GM12878 (cell line): ENCODE measurements around the gene NARF. TPM values are rescaled to one million over a fixed set of nuclear protein-coding genes. Genes with fewer than 3 reads are reported as not detected.

Experiments used
- ATF2 ChIP-seq: IDR thresholded peaks from 2 replicates; pipeline ENCODE4 v1.6.1; 2012; ENCODE audit warnings: low read length, inconsistent platforms
- BACH1 ChIP-seq: fragments of 450-650 bp; IDR thresholded peaks from 2 replicates; pipeline ENCODE4 v1.6.1; 2017; ENCODE audit warnings: mild to moderate bottlenecking, borderline replicate concordance
- BMI1 ChIP-seq: fragments of 450-650 bp; IDR thresholded peaks from 2 replicates; pipeline ENCODE4 v1.6.1; 2016; ENCODE audit warnings: mild to moderate bottlenecking, moderate library complexity, borderline replicate concordance
- FOXK2 ChIP-seq: fragments of 450-650 bp; IDR thresholded peaks from 2 replicates; pipeline ENCODE4 v1.6.1; 2017; ENCODE audit warnings: mild to moderate bottlenecking, moderate library complexity
- NFIC ChIP-seq: IDR thresholded peaks from 2 replicates; pipeline ENCODE4 v1.6.1; 2012; ENCODE audit warnings: low read depth, mild to moderate bottlenecking, inconsistent platforms, low read length, moderate library complexity
- POLR2A ChIP-seq: IDR thresholded peaks from 2 replicates; pipeline ENCODE4 v1.6.1; 2011; ENCODE audit warnings: low read depth, mild to moderate bottlenecking, low read length
- POLR2AphosphoS2 ChIP-seq: IDR thresholded peaks from 2 replicates; pipeline ENCODE4 v1.6.1; 2011; ENCODE audit warnings: low read depth, mild to moderate bottlenecking, low read length, improper control_type of control experiment, moderate library complexity
- RFX5 ChIP-seq: IDR thresholded peaks from 2 replicates; pipeline ENCODE4 v1.6.1; 2011; ENCODE audit warnings: low read depth, low read length, improper control_type of control experiment
- TBL1XR1 ChIP-seq: IDR thresholded peaks from 2 replicates; pipeline ENCODE4 v1.6.1; 2012; ENCODE audit warnings: low read depth, low read length, improper control_type of control experiment
- ZNF592 ChIP-seq: fragments of 450-650 bp; IDR thresholded peaks from 2 replicates; pipeline ENCODE4 v1.6.1; 2017; ENCODE audit warnings: mild to moderate bottlenecking, moderate library complexity
- ZZZ3 ChIP-seq: IDR thresholded peaks from 2 replicates; pipeline ENCODE4 v1.6.1; 2011; ENCODE audit warnings: low read depth; ENCODE audit not compliant: control insufficient read depth, insufficient read length
- polyA plus RNA-seq, 11 experiments: library from polyadenylated mRNA; depleted of rRNA in 4 of 11; unstranded in 6 of 11; stranded (reverse) in 5 of 11; fragments of >200 nt; fragmentation: Nextera tagmentation in 4 of 11; fragmentation: Illumina TruSeq in 1 of 11; extraction: Ambion mirVana in 4 of 11; extraction: Trizol in 1 of 11; gene quantifications; 1 replicate in 1 of 11; 2 replicates in 10 of 11; pipeline versions ENCODE4 v1.2.1 to v1.2.3, GENCODE V29; 2011 to 2016; ENCODE audit warnings: inconsistent platforms in 2 of 11, missing spikeins in 2 of 11, low read depth in 1 of 11
- total RNA-seq, 4 experiments: library from RNA; depleted of rRNA in 3 of 4; stranded (reverse); fragments of >200 nt in 3 of 4; fragmentation: Illumina TruSeq in 1 of 4; extraction: Trizol in 1 of 4; gene quantifications; 2 replicates each; pipeline versions ENCODE4 v1.2.1 to v1.2.3, GENCODE V29; 2013 to 2021
- TF ChIP-seq, protein P1 (sequence below): fragments of 450-650 bp; IDR thresholded peaks from 2 replicates; pipeline ENCODE4 v1.6.1; 2016; ENCODE audit warnings: mild to moderate bottlenecking, moderate library complexity, borderline replicate concordance
- TF ChIP-seq, protein P2 (sequence below): IDR thresholded peaks from 2 replicates; pipeline ENCODE4 v1.6.1; 2012; ENCODE audit warnings: improper control_type of control experiment, low read depth, low read length; ENCODE audit not compliant: insufficient replicate concordance

NARF gene
- total and polyA plus RNA-seq, 10 of the 15 experiments (the other 5 are each of a cell fraction or from before 2014, with no cell fraction given), result 16.7 to 126 (median 47.5) TPM

GRCh38 chr17:82418001-82418986 is 40.2 kb upstream of the NARF start, which contains the start of the genes HEXD and OGFOD3 (continued):
- TF ChIP-seq, protein P1, sequence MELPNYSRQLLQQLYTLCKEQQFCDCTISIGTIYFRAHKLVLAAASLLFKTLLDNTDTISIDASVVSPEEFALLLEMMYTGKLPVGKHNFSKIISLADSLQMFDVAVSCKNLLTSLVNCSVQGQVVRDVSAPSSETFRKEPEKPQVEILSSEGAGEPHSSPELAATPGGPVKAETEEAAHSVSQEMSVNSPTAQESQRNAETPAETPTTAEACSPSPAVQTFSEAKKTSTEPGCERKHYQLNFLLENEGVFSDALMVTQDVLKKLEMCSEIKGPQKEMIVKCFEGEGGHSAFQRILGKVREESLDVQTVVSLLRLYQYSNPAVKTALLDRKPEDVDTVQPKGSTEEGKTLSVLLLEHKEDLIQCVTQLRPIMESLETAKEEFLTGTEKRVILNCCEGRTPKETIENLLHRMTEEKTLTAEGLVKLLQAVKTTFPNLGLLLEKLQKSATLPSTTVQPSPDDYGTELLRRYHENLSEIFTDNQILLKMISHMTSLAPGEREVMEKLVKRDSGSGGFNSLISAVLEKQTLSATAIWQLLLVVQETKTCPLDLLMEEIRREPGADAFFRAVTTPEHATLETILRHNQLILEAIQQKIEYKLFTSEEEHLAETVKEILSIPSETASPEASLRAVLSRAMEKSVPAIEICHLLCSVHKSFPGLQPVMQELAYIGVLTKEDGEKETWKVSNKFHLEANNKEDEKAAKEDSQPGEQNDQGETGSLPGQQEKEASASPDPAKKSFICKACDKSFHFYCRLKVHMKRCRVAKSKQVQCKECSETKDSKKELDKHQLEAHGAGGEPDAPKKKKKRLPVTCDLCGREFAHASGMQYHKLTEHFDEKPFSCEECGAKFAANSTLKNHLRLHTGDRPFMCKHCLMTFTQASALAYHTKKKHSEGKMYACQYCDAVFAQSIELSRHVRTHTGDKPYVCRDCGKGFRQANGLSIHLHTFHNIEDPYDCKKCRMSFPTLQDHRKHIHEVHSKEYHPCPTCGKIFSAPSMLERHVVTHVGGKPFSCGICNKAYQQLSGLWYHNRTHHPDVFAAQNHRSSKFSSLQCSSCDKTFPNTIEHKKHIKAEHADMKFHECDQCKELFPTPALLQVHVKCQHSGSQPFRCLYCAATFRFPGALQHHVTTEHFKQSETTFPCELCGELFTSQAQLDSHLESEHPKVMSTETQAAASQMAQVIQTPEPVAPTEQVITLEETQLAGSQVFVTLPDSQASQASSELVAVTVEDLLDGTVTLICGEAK, result no peak
- TF ChIP-seq, protein P2, sequence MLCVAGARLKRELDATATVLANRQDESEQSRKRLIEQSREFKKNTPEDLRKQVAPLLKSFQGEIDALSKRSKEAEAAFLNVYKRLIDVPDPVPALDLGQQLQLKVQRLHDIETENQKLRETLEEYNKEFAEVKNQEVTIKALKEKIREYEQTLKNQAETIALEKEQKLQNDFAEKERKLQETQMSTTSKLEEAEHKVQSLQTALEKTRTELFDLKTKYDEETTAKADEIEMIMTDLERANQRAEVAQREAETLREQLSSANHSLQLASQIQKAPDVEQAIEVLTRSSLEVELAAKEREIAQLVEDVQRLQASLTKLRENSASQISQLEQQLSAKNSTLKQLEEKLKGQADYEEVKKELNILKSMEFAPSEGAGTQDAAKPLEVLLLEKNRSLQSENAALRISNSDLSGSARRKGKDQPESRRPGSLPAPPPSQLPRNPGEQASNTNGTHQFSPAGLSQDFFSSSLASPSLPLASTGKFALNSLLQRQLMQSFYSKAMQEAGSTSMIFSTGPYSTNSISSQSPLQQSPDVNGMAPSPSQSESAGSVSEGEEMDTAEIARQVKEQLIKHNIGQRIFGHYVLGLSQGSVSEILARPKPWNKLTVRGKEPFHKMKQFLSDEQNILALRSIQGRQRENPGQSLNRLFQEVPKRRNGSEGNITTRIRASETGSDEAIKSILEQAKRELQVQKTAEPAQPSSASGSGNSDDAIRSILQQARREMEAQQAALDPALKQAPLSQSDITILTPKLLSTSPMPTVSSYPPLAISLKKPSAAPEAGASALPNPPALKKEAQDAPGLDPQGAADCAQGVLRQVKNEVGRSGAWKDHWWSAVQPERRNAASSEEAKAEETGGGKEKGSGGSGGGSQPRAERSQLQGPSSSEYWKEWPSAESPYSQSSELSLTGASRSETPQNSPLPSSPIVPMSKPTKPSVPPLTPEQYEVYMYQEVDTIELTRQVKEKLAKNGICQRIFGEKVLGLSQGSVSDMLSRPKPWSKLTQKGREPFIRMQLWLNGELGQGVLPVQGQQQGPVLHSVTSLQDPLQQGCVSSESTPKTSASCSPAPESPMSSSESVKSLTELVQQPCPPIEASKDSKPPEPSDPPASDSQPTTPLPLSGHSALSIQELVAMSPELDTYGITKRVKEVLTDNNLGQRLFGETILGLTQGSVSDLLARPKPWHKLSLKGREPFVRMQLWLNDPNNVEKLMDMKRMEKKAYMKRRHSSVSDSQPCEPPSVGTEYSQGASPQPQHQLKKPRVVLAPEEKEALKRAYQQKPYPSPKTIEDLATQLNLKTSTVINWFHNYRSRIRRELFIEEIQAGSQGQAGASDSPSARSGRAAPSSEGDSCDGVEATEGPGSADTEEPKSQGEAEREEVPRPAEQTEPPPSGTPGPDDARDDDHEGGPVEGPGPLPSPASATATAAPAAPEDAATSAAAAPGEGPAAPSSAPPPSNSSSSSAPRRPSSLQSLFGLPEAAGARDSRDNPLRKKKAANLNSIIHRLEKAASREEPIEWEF, result peak; percentile 97
- TF ChIP-seq TBL1XR1, result peak; percentile 60
- TF ChIP-seq ATF2, result no peak
- TF ChIP-seq BMI1, result no peak
- TF ChIP-seq FOXK2, result no peak
- no peak for TF ChIP-seq ZZZ3
- TF ChIP-seq RFX5, result 0 out of 2 replicates have a peak, but pooled peaks have one; percentile 16
- TF ChIP-seq POLR2A, result peak; percentile 94
- peak; percentile 62; the same call in 1 of the 2 replicates for TF ChIP-seq ZNF592
- TF ChIP-seq BACH1, result peak; percentile 90
- peak; percentile 98 for TF ChIP-seq POLR2AphosphoS2
- no peak for TF ChIP-seq NFIC
